GM12873 (cell line): ENCODE measurements around the gene ECE1.

ENCODE experiments used
- CTCF ChIP-seq: IDR thresholded peaks from 2 replicates; pipeline ENCODE4 v1.5.1; 2012; ENCODE audit warnings: low read depth, mild to moderate bottlenecking, moderate library complexity, low read length, control low read depth; ENCODE audit not compliant: insufficient read depth; ENCODE audit errors: missing control alignments

ECE1 gene

GRCh38 chr1:21269461-21270085, 20.7 kb downstream of the ECE1 start:
- TF ChIP-seq CTCF, result no peak

GRCh38 chr1:21268281-21269239, 21.7 kb downstream of the ECE1 start:
- no peak for TF ChIP-seq CTCF

GRCh38 chr1:21267191-21268077, 22.8 kb downstream of the ECE1 start:
- TF ChIP-seq CTCF, result no peak

- no peak for TF ChIP-seq CTCF
Observed at GRCh38 chr1:21266119-21266774, 24.0 kb downstream of the ECE1 start.

DNA sequence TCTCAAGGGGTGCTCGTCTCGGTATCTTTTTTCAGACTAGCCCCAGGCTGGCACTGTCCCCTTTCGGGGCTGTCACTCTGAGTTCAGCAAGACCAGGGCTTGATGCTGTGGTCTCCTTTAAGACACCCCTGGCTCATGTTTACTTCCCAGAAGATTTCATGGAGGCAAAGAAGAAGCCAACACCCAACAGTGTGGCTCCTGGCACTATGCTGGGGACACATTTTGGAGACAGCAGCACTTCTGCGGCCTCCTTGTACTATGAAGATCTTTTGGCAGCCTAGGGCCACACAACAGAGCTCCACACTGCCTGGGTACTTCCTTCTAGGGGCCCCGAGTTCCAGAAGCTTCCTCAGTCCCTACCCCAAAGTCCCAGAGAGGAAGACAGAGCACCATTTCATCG, 24.6 kb downstream of the ECE1 start:
- no peak for TF ChIP-seq CTCF

- no peak for TF ChIP-seq CTCF
Observed at GRCh38 chr1:21264898-21265297, 25.4 kb downstream of the ECE1 start.
